DMS79 (cell line): ENCODE measurements around the gene ZBTB43.

Experiments used
- DNase-seq: peaks from one replicate; lab custom pipeline; 2025; lab: John Stamatoyannopoulos, UW

The ZBTB43 gene

DNA sequence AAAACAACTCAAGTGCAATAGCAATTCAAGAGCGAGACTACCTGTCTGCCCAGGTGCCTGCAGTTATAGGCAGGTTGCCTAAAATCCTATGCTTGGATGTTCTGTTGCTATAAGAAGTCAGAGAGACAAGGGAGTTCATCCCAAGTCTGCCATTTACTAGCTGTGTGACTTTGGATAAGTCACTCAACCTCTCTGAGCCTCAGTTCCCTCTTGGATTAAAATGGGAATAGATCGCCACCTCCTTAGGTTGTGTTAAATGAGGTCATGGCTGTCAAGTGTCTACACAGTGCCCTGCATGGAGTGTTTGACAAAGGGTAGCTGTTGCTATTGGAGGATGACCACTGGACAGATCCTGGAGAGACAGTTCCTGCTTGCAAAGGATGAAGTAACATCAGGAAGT, 54.3 kb downstream of the ZBTB43 start:
- no peak for DNase-seq

DNA sequence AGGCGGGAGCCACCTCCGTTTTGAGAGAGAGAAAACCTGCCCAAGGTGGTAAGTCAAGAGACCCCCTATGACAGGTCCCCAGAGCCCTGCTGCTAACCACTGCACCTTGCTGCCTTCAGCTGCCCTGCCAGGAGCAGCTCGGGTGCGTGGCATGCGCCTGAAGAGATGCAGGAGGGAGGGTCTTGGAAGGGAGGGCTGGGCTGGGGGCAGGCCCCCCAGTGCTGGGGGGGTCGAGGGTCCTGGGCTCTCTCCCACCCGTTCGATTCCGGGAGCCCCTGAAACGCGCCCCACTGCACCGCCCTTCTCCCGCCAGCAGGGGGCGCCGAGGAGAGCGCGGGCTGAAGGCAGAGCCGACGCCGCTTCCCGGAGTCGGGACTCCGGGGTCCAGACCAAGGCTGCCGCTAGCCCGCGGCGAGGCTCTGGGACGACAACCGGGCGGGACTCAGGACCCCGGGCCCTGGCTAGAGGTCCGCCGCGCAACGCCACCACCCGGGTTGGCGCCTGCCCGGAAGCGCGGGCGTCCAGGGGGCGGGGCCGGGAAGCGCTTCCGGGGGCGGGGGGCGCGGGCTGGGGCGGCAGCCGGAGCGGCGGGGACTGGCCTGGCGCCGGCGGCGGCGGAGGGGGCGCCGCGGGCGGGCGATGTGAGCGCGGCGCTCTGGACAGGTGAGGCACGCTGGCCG, 55.4 kb downstream of the ZBTB43 start, which contains the start of gene ZBTB34:
Gene ZBTB34, plus strand, starts transcription at position 563 of the 680 bp plus-strand sequence. CDS start 18,761 bp downstream, outside the sequence.
- DNase-seq: peak; percentile 32

DNA sequence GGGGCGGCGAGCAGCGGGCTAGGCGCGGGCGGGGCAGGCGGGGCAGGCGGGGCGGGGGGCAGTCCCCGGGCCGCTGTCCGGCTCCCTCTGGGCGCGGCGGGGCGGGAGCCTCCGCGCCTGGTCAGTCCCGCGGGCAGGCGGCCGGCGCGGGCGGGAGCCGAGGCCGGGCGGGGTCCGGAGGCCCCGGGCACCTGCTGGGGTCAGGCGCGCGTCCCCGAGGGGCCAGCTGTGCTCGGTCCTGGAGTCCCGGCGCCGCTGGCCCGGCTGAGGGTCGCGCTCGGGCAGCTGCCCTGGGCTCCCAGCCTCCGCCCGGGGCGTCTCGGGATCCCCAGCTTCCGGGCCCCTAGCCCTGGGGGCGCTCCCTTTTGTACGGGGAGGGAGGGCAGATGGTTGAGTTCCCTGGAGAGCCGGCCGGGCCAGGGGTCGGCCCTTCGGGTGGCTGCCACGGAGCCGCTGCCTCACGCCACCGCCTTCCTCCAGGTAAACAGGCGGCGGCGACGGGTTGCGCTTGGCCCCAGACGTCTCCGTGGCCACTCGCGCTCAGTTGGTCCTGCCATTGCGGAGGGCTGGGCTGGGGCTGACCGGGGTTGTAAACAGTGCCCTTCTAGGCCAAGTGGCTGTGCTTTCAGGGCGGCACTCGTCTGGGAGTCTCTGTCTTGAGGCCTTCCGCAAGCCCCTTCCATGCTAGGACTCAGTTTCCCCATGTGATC, 56.1 kb downstream of the ZBTB43 start:
- no peak for DNase-seq

DNA sequence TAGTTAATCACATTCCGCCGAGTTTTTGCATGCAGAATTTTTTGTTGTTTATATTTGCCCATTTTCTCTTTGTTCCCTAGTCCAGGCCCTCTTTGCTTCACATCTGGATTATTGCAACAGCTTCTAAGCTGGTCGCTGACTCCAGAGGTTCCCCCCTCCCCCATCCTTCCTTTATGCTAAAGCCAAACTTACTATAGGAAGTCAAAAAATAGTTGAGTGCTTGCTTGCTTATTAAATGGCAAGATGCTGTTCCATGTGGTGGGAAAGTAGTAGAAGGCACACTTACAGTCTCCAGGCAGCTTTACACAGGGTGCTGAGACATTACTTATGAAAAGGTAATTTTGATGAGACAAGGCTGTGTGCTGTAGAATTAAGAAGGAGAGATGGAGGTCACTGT, 56.9 kb downstream of the ZBTB43 start:
- no peak for DNase-seq

DNA sequence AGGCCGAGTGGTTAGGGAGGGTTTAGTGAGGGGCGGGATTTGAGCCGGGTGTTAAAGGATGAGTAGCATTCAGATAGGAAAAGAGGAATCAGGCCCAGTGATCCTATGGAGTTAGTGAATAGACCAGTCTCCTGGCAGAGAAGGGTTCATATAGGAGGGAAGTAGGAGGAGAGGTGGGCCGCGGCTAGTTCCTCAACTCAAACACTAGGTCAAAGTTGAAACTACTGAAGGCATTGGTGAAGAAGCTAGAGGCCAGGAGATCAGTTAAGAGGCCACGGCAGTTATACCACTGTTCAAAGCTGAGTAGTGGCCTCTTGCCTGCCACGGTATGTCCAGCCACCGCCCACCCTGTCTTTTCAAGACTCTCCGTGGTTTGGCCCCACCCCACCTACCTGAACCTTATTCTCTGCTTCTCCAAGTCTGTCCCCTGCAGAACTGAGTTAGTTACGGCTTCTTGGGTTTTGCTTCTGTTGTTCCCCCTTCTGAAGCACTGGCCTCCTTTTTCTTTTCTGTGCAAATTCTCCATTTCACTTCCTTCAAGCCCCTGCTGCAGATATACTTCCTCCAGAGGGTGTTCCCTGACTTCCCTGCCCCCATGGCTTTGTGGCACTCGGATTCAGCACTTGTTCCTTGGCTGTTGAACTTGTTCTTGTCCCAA, 57.4 kb downstream of the ZBTB43 start:
- DNase-seq: no peak

DNA sequence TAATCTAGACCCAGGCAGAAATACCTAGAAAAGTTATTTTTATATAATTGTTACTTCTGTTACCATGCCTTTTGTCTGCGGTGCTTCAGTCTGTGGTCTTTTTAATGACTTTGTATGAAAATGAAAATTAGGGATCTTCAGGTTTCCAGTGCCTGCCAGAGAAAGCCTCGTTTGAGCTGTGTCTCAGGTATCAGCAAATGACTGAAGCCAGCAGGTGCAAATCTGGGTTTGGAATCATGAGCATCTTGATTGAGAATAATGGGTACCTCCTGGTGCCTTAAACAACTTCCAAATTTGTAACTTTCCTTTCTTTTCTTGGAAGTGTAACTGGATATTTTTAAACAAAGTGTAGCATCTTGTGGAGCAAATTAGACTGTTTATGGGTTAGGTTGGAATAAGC, 59.9 kb downstream of the ZBTB43 start:
- no peak for DNase-seq

DNA sequence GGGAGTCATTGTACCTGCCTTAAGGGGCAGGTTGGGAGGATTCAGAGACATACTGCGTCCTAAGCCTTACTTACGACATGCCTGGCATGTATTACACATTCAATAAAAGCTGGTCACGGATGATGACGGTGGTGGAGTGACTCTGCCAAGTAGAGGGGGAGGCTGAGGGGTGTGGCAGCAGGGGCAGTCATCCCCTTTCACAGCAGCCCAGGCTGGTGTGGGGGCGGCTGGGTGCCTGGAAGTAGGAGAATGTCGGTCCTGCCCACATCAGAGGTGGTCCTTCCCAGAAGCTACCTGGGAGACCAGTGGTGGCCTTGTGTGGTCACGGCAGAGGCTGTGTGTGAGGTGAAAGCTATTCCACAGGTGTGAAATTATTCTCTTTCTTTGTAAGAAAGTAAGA, 64.5 kb downstream of the ZBTB43 start:
- no peak for DNase-seq

DNA sequence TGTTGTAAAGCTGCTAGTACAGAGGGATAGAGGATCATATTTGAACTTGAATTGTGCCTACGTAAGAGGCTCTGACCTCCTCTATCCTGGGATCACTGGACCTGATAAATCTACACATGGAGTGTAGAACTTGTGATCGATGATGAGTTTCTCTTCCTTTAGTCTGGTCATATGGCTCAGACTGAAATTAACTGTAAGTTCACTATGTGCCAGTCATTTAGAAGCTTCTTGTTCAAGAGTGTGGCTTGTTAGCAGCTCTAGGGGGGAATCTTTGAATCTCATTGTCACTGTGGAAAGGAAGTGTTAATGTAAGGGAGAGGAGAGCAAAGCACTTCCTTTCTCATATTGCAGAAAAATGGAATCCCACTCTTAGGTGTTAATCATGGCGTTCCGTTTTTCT, 67.7 kb downstream of the ZBTB43 start:
- DNase-seq: no peak

DNA sequence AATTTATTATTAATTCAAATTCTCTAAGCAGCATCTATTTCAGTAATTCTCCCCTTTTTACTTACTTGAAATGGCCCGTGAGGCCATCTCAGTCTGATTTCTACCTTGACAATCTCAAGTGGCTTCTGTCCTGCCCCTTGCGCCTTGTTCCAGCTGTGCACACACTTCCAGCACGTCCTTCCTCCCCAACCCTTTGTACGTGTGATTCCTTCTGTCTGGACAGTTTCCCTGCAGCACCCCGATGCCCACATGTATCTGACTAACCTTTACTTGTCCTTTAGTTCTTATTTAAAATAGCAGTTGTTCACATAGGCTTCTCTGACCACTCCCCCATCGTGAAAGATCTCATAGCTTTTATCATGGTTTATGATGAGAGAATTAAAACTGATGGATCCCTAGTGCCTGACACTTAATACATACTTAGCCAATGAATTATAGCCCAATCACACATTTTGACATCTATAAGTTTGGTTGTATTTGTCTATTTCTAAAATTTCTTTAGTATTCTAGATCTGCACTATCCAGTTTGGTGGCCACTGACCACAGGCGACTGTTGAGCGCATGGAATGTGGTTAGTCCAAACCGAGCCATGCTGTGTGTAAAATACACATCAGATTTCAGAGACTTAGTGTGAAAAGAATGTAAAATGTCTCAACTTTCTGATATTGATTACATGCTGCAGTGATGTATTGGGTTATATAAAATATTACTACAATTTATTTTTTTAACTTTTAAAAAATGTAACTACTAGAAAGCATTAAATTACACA, 69.9 kb downstream of the ZBTB43 start:
- DNase-seq: no peak

DNA sequence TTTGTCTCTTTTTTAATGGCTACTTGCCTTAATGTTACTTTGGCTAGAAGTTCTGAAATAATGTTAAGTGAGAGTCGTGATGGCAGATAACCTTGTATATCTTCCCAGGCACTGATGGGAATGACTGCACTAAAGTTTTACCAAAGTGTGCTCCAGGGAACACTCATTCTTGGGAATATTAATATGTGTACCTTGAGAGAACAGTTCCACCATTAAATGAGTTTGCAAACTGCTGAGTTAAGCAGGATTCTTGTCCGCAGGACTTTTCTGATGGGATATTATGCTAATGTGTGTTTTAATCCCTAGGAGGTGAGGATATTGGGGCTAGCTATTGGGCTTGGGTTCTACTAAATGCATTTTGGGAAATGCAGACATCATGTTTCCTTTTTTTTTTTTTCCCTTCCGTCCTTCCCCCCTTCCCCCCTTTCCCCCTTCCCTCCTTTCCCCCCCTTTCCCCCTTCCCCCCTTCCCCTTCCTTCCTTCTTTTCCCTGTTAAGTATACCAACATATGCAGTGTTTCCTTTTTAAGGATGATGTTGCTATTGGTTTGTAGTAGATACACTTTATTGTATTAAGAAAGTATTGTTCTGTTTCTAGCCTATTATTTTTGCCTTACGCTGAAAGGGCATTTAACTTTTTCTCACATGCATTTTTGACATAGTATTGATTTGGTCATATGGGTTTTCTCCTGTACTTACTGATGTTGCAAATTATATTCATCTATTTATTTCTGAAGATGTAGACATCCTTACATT, 71.1 kb downstream of the ZBTB43 start:
- DNase-seq: no peak

DNA sequence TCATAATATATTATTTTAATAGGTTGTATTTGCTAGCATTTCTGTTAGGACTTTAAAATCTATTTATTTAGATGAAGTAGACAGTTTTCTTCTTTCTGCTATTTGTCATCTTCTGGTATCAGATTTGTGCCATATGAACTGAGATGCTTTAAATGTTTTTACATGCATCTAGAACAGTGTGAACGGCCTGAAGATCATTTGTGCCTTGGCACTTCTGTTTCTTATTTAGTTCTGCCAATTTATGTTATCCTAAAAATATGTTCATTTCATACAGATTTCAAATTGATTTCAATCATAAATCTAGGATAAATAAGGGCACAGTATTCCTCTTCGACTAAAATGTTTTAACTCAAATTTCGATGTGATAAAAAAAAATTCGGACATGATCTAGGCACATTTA, 71.7 kb downstream of the ZBTB43 start:
- no peak for DNase-seq

DNA sequence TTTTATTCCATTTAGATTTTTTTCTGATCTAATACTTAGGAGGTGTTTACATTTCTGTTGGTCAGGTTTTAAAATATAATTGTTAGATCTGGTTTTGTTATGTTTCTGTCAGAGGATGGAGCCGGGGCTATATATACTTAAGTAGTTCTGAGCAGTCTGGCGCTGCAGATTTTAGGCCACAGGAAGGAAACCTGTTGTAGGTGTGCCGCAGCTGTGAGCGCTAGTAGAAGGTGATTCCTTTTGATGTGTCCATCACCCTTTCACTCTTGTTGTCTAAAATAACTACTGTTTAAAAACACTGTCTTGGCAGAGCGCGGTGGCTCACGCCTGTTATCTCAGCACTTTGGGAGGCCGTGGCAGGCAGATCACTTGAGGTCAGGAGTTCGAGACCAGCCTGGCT, 72.6 kb downstream of the ZBTB43 start:
- DNase-seq: no peak

DNA sequence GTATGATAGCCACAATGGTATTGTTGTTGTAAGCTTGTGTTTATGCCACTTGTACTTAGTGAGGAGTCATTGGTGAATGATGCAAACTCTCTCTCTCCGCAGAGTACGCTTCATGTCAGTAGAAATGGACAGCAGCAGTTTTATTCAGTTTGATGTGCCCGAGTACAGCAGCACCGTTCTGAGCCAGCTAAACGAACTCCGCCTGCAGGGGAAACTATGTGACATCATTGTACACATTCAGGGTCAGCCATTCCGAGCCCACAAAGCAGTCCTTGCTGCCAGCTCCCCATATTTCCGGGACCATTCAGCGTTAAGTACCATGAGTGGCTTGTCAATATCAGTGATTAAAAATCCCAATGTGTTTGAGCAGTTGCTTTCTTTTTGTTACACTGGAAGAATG, 74.4 kb downstream of the ZBTB43 start:
- no peak for DNase-seq

DNA sequence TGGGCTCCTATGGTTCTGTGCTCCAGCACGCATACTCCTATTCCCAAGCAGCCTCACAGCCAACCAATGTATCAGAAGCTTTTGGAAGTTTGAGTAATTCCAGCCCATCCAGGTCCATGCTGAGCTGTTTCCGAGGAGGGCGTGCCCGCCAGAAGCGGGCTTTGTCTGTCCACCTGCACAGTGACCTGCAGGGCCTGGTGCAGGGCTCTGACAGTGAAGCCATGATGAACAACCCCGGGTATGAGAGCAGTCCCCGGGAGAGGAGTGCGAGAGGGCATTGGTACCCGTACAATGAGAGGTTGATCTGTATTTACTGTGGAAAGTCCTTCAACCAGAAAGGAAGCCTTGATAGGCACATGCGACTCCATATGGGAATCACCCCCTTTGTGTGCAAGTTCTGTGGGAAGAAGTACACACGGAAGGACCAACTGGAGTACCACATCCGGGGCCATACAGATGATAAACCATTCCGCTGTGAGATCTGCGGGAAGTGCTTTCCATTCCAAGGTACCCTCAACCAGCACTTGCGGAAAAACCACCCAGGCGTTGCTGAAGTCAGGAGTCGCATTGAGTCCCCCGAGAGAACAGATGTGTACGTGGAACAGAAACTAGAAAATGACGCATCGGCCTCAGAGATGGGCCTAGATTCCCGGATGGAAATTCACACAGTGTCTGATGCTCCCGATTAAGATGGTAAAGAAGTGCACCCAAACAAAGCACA, 75.5 kb downstream of the ZBTB43 start:
- no peak for DNase-seq

DNA sequence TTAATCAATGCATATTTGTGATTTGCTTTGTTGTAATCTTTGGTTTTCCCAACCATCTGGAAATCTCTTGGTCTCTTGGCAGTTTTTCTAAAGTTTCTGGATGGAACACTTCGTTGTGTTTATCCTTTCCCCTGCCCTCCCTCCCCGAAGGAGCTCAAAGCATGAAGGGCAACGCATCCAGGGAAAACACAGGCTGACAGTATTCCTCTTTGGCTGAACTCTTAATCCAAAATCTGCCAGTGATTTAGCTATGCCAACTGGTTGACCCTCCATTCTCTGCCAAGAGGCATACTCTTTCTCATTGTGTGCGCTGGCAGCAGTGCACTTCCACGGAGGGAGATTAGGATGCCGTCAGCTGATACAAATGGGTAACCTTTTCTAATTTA, 76.1 kb downstream of the ZBTB43 start:
- DNase-seq: no peak

DNA sequence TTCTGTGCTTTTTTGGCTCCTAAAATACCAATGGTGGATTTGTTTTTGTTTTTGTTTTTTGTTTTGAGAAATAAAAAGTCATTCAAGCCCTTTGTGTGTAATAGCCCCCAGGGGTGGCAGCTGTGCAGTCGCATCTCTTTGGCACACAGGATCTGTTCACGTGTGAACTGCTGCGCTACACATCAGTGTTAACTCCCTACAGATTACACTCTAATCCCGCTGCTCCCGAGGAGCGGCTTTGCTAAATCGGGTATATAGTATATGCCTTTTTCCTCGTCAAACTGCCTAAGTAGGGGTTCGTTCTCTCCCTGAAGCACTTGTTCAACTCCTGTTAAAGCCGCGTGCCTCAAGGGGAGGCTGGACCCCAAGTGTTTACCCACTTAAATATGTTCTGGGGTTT, 77.9 kb downstream of the ZBTB43 start:
- no peak for DNase-seq

DNA sequence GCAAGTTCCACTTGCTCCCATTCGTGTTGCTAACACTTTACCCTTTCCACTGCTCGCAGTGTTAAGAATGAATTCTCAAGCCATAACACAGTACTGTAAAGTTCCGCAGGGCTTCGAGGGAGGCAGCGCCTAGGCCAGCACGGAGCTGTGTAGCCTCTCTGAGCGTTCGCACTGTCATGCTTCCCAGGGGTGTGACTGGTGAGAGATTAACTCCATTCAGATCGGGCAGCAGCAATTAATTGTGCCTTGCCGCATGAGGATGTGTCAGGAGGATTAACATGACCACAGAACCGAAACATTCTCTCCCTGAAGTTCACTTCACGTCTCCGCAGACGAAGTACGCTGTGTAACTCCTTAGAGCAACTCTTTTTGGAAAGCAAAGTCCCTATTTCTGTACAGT, 78.8 kb downstream of the ZBTB43 start:
- DNase-seq: no peak

DNA sequence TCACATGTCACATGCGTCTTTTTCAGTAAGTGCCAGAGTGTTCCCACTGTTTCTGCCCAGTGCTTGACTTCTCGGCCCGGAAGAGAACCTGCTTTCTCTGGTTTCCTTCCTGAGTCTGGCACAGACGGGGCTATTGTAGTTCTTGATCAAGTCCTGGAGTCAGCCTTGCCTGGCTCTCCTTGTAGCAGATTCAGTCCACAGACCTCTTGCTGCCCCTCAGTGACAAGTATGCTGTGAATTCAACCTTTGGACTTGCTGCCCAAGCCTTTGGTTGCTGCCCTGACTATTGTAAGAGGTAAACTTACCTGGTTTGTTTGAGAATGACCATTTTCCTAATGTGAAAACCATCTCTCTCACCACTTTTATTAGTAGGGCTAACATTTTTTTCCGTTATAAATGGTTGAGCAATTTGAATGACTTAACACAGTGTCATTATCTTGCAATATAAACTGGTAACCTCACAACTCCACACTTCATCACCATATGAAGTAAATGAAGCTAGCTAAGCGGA, 80.3 kb downstream of the ZBTB43 start:
- DNase-seq: no peak

DNA sequence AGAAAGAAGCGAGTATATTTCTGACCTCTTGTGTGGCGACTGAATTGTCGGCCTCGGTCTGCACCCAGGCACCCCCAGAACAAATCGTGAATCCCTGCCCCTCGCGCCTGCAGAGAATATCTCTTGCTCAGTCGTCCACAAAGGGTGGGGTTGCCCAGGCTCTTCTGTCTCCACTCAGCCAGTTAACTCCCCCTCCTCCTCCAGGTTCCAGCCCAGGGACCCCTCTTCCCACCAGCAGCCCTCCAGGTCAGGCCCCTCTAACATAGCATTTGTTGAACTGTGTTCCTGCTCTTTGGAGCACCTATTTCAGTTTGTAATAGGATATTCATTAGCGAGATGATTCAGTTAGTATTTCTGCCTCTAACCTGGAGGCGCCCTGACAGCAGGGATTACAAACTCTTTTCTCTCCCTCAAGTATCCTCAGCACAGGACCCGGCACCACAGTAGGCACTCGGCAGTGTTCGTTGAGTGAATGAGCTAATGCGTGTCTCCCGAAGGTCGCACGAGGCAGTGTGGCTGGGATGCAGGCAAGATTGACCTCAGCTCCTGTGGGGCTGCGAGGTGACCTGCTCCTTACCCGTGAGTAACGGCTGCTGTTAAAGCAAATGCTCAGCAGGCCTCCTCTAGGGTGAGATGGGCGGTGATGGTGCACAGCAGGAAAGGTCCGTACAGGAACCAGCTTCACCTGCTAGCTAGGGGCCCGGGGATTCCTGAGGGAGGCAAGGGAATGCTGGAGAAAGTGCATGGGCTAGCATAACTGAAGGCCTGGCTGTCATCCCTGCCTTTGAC, 81.4 kb downstream of the ZBTB43 start:
- DNase-seq: no peak

DNA sequence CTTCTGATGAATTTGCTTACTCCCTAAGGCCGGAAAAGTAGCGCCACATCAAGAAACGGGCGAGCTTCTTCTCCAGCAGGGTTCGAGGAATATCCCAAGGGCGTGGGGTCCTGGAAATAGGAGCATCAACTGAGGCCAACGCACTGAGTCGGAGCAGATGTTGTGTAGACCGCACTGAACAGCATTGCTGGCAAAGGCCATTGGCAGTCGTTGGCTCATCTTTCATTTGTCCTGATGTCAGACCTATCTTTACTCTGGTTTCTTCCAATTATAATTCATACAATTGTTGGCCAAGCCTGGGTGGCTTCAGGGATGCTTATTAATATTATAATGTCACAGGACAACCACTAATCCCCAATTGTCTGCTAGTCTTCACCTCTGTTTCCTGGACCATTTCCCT, 82.1 kb downstream of the ZBTB43 start:
- DNase-seq: no peak
